Lower leg skin (tissue), 4 donors: ENCODE results near the gene PSMA5. TPM values are rescaled to one million over a fixed set of nuclear protein-coding genes. Genes with fewer than 3 reads are reported as not detected.

ENCODE experiments used
- DNase-seq, 2 donors: peaks; one replicate each; pipeline ENCODE4 v3.0.0-alpha.2; 2019; ENCODE audit warnings: low spot score in 2 of 2
- H3K4me3 ChIP-seq: fragments of 200-600 bp; sonication (generic); 2 replicates; pipeline ENCODE4 v1.5.1; 2017; ENCODE audit warnings: mild to moderate bottlenecking, low read depth; ENCODE audit not compliant: poor library complexity, severe bottlenecking
- CTCF ChIP-seq, 3 donors: fragments of 450-650 bp; IDR thresholded peaks; one replicate each; pipeline ENCODE4 v1.5.1; 2016; ENCODE audit warnings: antibody characterized with exemption in 3 of 3, mild to moderate bottlenecking in 3 of 3, moderate library complexity in 2 of 3
- POLR2A ChIP-seq, 2 donors: fragments of 450-650 bp; IDR thresholded peaks; one replicate each; pipeline ENCODE4 v1.6.1; 2016 to 2017; ENCODE audit warnings: antibody characterized with exemption in 2 of 2, mild to moderate bottlenecking in 1 of 2, moderate library complexity in 1 of 2
- WGBS, 2 donors: methylation state at CpG; one replicate each; pipeline ENCODE4 v1.1.5; 2018; 5-methylcytosine and 5-hydroxymethylcytosine counted together
- intact Hi-C: fragments of 100-400 bp; cut with DNase I; formaldehyde crosslinking; loops from one replicate; pipeline ENCODE4 v1.15.0; 2023; ENCODE audit warnings: low total_unique reads
- total RNA-seq, 4 donors: library from RNA; depleted of rRNA; stranded (reverse); fragments of >200 nt; gene quantifications; one replicate each; pipeline ENCODE4 v1.1.0, GENCODE V29; 2016

Gene PSMA5
- total RNA-seq, 4 donors from 2014 or later = 24.6 to 46.6 (median 30.2) TPM

GRCh38 chr1:109392788-109393616, 33.2 kb downstream of the PSMA5 start:
- DNase-seq = no peak

GRCh38 chr1:109392037-109392787, 34.0 kb downstream of the PSMA5 start:
- no peak for DNase-seq
- TF ChIP-seq POLR2A (IDR thresholded peaks at IDR 0.05) (no peak), CTCF (IDR thresholded peaks at IDR 0.05) (no peak)
- no peak overlapping the region for H3K4me3 ChIP-seq
- 48 to 60% methylated on average over 4 of the region's 4 CpGs for WGBS, 2 donors
- intact Hi-C loops = no loop called here

More at GRCh38 chr1:109392788-109393616, 33.2 kb downstream of the PSMA5 start:
- H3K4me3 ChIP-seq = no peak overlapping the region
- WGBS, 2 donors = 40 to 48% methylated on average over 10 of the region's 10 CpGs
- TF ChIP-seq CTCF (IDR thresholded peaks at IDR 0.05) = no peak
- no peak for TF ChIP-seq POLR2A (IDR thresholded peaks at IDR 0.05)
- intact Hi-C loops = no loop called here

GRCh38 chr1:109391626-109392025, 34.6 kb downstream of the PSMA5 start:
- TF ChIP-seq POLR2A (IDR thresholded peaks at IDR 0.05) (no peak), CTCF (IDR thresholded peaks at IDR 0.05) (no peak)
- DNase-seq = no peak
- intact Hi-C loops = no loop called here
- no peak overlapping the region for H3K4me3 ChIP-seq

GRCh38 chr1:109391157-109391556, 35.1 kb downstream of the PSMA5 start:
- DNase-seq = no peak
- WGBS, 2 donors = 26 to 41% methylated on average over 3 of the region's 3 CpGs
- TF ChIP-seq CTCF (IDR thresholded peaks at IDR 0.05) = no peak
- no peak for TF ChIP-seq POLR2A (IDR thresholded peaks at IDR 0.05)
- intact Hi-C loops = no loop called here
- H3K4me3 ChIP-seq = no peak overlapping the region

GRCh38 chr1:109389638-109390341, 36.5 kb downstream of the PSMA5 start:
- 77 to 79% methylated on average over 5 of the region's 5 CpGs for WGBS, 2 donors
- H3K4me3 ChIP-seq = no peak overlapping the region
- intact Hi-C loops = no loop called here
- TF ChIP-seq POLR2A (IDR thresholded peaks at IDR 0.05) = no peak
- no peak for TF ChIP-seq CTCF (IDR thresholded peaks at IDR 0.05)
- no peak for DNase-seq
